GM20000 (cell line): ENCODE results near the gene KCNE1.
A peak's percentile ranks its signal among the peaks of the same experiment; 100 is the strongest.

Source experiments
- DNase-seq: peaks from one replicate; pipeline ENCODE4 v3.0.0; 2012; ENCODE audit warnings: low spot score
- TF ChIP-seq, protein P1 (sequence below): IDR thresholded peaks from 2 replicates; pipeline ENCODE4 v1.5.1; 2012; ENCODE audit warnings: mild to moderate bottlenecking, control low read depth; ENCODE audit errors: extremely low read depth, missing control alignments

KCNE1 gene

GRCh38 chr21:34545079-34545884 is 33.3 kb upstream of the KCNE1 start:
- DNase-seq = peak; percentile 78
- TF ChIP-seq, protein P1, sequence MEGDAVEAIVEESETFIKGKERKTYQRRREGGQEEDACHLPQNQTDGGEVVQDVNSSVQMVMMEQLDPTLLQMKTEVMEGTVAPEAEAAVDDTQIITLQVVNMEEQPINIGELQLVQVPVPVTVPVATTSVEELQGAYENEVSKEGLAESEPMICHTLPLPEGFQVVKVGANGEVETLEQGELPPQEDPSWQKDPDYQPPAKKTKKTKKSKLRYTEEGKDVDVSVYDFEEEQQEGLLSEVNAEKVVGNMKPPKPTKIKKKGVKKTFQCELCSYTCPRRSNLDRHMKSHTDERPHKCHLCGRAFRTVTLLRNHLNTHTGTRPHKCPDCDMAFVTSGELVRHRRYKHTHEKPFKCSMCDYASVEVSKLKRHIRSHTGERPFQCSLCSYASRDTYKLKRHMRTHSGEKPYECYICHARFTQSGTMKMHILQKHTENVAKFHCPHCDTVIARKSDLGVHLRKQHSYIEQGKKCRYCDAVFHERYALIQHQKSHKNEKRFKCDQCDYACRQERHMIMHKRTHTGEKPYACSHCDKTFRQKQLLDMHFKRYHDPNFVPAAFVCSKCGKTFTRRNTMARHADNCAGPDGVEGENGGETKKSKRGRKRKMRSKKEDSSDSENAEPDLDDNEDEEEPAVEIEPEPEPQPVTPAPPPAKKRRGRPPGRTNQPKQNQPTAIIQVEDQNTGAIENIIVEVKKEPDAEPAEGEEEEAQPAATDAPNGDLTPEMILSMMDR = no peak

- peak; percentile 22 for DNase-seq
- TF ChIP-seq, protein P1 = no peak
Observed at GRCh38 chr21:34544032-34544496, 32.1 kb upstream of the KCNE1 start.

DNA sequence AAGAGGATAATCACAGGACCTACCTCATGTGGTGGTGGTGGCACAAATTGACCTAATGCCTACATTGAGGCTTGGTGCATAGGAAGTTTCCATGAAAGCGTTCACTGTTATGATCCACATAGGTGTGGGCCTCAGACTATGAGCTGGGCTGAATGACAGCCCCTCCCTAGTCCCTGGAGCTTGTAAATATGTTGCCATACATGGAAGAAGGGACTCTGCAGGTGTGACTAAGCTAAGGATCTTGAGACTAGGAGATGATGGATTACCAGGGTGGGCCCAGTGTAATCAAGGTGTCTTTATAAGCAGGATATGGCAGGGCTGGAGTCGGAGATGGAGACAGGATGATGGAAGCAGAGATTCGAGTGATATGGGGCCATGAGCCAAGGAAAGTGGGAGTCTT is 31.0 kb upstream of the KCNE1 start:
- TF ChIP-seq, protein P1 = no peak

GRCh38 chr21:34540206-34540605 is 28.2 kb upstream of the KCNE1 start:
- TF ChIP-seq, protein P1 = no peak
- no peak for DNase-seq

More for the DNA sequence above, 31.0 kb upstream of the KCNE1 start:
- no peak for DNase-seq

DNA sequence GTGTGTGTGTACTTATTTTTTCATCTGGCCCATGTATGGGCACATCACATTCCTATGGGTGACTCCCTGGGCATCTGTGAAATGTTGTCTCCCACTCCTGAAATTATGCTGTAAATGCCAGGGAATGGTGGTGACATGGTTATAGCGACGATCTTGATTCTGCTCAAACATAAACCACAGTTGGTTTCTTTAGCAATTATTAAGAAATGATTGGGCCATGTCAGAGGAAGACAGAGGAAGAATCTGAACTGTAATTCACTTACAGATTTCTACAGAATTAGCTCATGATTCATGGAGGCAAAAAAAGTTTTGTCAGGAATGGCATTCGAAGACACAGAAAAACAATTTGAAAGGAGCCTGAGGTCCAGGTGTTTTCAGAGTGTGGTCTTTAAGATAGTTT is 25.8 kb upstream of the KCNE1 start:
- TF ChIP-seq, protein P1 = no peak

DNA sequence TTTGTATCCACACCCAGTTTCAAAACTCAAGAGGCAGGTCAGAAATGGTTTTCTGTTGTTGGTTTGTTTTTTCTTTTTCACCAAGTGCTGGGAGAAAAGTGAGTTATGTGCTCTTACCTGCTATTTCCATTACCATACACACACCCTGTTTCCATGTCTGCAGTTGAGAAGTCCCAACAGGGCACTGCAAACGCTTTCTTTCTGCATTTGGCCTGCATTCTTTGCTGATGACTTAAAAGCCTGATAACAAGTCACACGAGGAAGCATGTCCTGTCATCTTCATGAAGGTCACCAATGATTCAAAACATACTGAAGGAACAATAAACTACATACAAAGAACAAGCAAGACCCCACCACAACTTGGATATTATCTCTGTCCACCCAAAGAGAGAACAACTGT is 24.8 kb upstream of the KCNE1 start:
- TF ChIP-seq, protein P1 = no peak
- no peak for DNase-seq

More for the DNA sequence above, 25.8 kb upstream of the KCNE1 start:
- no peak for DNase-seq

DNA sequence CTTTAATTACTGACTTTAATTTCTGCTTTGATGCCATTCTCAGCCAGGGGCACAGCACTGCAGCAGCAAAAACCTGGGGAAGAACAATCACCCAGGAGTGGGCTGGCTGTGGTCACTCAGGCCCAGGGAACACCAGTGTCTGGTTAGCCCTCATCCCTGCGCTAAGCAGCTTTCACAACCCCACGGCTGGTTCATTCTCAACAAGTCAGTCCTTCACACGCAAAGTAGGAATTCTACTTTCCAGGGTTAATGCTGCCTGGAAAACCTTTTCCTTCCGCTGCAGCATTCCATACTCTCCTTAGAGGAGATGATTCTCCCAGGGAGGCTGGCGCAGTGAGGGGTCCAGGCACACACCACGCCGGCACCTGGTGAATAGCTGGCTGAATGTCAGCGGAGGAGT is 24.3 kb upstream of the KCNE1 start:
- DNase-seq = no peak
- TF ChIP-seq, protein P1 = no peak
